Fibroblast of the aortic adventitia (primary cell): Measurements from ENCODE around the gene BARX2. TPM values are rescaled to one million over a fixed set of nuclear protein-coding genes. Genes with fewer than 3 reads are reported as not detected.

Experiments used
- DNase-seq: peaks from one replicate; pipeline ENCODE4 v3.0.0-alpha.2; 2010; ENCODE audit warnings: low read depth
- H3K4me3 ChIP-seq: 2 replicates; pipeline ENCODE4 v1.5.1; 2011; ENCODE audit warnings: low read depth, mild to moderate bottlenecking, control low read depth, low read length, moderate library complexity
- total RNA-seq: library from RNA; depleted of rRNA; stranded (reverse); fragments of >200 nt; gene quantifications from 2 replicates; pipeline ENCODE4 v1.2.3, GENCODE V29; 2012; ENCODE audit warnings: low replicate concordance
- TF ChIP-seq, protein P1 (sequence below): IDR thresholded peaks from 2 replicates; pipeline ENCODE4 v1.5.1; 2011; ENCODE audit warnings: mild to moderate bottlenecking, low read length, control low read depth, inconsistent platforms; ENCODE audit not compliant: insufficient read depth

BARX2 gene
- total RNA-seq, 1 donor = not detected

GRCh38 chr11:129396454-129396853 lies 20.8 kb downstream of the BARX2 start:
- no peak for DNase-seq
- TF ChIP-seq, protein P1, sequence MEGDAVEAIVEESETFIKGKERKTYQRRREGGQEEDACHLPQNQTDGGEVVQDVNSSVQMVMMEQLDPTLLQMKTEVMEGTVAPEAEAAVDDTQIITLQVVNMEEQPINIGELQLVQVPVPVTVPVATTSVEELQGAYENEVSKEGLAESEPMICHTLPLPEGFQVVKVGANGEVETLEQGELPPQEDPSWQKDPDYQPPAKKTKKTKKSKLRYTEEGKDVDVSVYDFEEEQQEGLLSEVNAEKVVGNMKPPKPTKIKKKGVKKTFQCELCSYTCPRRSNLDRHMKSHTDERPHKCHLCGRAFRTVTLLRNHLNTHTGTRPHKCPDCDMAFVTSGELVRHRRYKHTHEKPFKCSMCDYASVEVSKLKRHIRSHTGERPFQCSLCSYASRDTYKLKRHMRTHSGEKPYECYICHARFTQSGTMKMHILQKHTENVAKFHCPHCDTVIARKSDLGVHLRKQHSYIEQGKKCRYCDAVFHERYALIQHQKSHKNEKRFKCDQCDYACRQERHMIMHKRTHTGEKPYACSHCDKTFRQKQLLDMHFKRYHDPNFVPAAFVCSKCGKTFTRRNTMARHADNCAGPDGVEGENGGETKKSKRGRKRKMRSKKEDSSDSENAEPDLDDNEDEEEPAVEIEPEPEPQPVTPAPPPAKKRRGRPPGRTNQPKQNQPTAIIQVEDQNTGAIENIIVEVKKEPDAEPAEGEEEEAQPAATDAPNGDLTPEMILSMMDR = no peak
- no peak overlapping the region for H3K4me3 ChIP-seq

DNA sequence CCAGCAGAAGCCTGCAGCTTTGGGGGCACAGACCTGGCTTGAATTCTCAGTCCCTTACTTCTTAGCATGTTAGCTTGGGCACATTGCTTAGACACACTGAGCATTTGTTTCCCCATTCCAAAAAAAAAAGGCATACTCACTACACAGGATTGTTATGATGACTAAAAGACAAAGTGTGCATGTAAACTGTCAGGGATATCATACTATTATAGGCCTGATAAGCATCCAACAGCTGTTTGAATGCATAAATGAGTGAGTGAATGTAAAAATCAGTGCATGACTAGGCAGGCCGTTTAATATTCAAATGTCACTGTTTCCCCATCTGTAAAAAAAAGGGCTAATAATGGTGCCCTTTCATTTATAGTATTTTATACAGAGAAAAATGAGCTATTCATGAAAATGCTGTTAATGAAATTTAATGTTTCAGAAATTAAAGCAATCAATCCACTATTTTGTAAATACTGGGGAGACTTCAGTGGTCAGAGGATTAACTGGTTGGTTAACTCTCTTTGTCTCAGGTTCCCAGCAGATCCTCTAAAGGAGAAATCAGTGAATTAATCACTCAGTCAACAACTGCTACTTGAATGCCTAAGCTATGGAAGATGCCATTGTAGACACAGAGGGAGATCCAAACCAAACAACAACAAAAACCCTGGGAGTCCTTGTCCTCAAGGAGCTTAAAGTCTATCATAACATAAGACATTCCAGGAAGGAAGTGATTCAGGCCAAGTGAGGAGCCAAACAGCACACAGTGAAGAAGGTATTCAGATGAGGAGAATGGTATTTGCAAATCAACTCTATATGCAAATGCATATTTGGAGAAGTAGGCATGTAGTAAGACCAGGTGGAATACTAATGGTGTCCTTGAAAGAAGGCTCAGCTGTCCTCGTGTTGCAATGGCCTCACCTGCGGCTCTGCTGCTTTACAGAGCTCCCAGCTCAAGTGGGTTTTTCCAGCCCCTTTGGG lies 26.8 kb downstream of the BARX2 start:
- TF ChIP-seq, protein P1 = no peak
- H3K4me3 ChIP-seq = no peak overlapping the region
- DNase-seq = no peak

GRCh38 chr11:129404731-129405130 lies 29.1 kb downstream of the BARX2 start:
- TF ChIP-seq, protein P1 = no peak
- DNase-seq = no peak
- no peak overlapping the region for H3K4me3 ChIP-seq

- DNase-seq = no peak
- no peak overlapping the region for H3K4me3 ChIP-seq
- TF ChIP-seq, protein P1 = no peak
These were observed 33.3 kb downstream of the BARX2 start for GRCh38 chr11:129408865-129409444.

DNA sequence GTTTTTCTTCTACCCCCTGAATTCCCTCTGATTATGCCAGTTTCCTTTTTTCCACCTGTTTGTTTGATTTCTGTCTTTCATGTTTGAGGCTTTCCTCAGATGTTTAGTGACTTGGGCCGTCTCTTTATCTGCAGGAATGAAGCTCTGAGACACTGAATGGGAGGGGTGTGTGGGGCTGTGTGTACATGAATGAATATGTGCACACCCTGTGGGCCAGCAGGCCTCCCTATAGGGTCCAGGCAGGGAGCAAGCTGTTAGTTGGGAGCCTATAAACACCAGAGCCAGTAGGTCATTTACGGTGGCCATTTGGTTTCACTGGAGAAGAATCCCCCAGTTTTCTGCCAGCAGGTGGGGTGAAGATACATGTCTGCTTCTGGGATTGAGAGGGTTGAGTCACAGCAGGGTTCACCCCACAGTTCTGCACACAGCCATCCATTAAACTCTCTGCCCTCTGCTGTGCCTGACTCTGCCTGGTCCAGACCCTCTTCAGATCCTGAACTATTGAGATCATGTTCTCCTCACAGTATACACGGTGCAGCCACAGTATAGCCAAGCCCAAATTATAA lies 34.8 kb downstream of the BARX2 start:
- no peak overlapping the region for H3K4me3 ChIP-seq
- no peak for DNase-seq
- TF ChIP-seq, protein P1 = no peak

DNA sequence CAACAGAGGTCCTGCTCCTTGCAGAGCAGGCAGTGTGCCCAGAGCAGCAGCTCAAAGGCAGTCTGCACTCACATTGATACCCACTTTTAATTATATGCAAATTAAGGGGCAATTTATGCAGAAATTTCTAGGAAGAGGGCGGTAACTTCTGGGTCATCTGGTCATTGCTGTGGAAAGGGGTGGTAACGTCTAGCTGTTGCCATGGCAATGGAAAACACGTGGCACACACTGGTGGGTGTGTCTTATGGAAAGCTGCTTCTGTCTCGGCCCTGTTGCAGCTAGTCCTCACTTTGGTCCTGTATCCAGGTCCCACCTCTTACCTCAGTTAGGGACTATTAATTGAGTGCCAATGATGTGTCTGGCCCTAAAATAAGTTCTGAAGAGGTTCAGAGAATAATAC lies 36.8 kb downstream of the BARX2 start:
- TF ChIP-seq, protein P1 = no peak
- DNase-seq = no peak
- H3K4me3 ChIP-seq = no peak overlapping the region
